Nephron progenitor cell (in vitro differentiated cells): Measurements from ENCODE around the gene STX7.

Experiments used
- DNase-seq: peaks from one replicate; pipeline ENCODE4 v3.0.0; 2021
- H3K27ac Mint-ChIP-seq: 2 replicates; pipeline ENCODE4 v1.8.0; 2021; ENCODE audit warnings: mild to moderate bottlenecking, moderate library complexity, mixed read lengths
- H3K27me3 Mint-ChIP-seq: 2 replicates; pipeline ENCODE4 v1.8.0; 2021; ENCODE audit warnings: mild to moderate bottlenecking, low read depth, mixed read lengths; ENCODE audit not compliant: poor library complexity
- H3K36me3 Mint-ChIP-seq: 2 replicates; pipeline ENCODE4 v1.8.0; 2021; ENCODE audit warnings: low read depth, mixed read lengths
- H3K4me1 Mint-ChIP-seq: 2 replicates; pipeline ENCODE4 v1.8.0; 2021; ENCODE audit warnings: mixed read lengths
- H3K4me3 Mint-ChIP-seq: 2 replicates; pipeline ENCODE4 v1.8.0; 2021; ENCODE audit warnings: mild to moderate bottlenecking, moderate library complexity, mixed read lengths
- H3K9me3 Mint-ChIP-seq: 2 replicates; pipeline ENCODE4 v1.8.0; 2021; ENCODE audit warnings: mild to moderate bottlenecking, moderate library complexity, mixed read lengths
- TF ChIP-seq, protein P1 (sequence below): fragments of 200-600 bp; sonication (generic); IDR thresholded peaks from 2 replicates; pipeline ENCODE4 v1.5.0; 2021; ENCODE audit warnings: antibody characterized with exemption

The STX7 gene

GRCh38 chr6:132484680-132485018, 28.3 kb downstream of the STX7 start:
- Mint-ChIP-seq H3K9me3 (no peaks in the 10 kb centered on the region), H3K27me3 (peaks cover 4% of the 10 kb centered on the region), H3K36me3 (peaks cover 22% of the 10 kb centered on the region), H3K4me1 (peaks cover 11% of the 10 kb centered on the region), H3K27ac (no peak overlapping the region), H3K4me3 (no peak overlapping the region)
- no peak for DNase-seq
- TF ChIP-seq, protein P1, sequence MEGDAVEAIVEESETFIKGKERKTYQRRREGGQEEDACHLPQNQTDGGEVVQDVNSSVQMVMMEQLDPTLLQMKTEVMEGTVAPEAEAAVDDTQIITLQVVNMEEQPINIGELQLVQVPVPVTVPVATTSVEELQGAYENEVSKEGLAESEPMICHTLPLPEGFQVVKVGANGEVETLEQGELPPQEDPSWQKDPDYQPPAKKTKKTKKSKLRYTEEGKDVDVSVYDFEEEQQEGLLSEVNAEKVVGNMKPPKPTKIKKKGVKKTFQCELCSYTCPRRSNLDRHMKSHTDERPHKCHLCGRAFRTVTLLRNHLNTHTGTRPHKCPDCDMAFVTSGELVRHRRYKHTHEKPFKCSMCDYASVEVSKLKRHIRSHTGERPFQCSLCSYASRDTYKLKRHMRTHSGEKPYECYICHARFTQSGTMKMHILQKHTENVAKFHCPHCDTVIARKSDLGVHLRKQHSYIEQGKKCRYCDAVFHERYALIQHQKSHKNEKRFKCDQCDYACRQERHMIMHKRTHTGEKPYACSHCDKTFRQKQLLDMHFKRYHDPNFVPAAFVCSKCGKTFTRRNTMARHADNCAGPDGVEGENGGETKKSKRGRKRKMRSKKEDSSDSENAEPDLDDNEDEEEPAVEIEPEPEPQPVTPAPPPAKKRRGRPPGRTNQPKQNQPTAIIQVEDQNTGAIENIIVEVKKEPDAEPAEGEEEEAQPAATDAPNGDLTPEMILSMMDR: no peak

DNA sequence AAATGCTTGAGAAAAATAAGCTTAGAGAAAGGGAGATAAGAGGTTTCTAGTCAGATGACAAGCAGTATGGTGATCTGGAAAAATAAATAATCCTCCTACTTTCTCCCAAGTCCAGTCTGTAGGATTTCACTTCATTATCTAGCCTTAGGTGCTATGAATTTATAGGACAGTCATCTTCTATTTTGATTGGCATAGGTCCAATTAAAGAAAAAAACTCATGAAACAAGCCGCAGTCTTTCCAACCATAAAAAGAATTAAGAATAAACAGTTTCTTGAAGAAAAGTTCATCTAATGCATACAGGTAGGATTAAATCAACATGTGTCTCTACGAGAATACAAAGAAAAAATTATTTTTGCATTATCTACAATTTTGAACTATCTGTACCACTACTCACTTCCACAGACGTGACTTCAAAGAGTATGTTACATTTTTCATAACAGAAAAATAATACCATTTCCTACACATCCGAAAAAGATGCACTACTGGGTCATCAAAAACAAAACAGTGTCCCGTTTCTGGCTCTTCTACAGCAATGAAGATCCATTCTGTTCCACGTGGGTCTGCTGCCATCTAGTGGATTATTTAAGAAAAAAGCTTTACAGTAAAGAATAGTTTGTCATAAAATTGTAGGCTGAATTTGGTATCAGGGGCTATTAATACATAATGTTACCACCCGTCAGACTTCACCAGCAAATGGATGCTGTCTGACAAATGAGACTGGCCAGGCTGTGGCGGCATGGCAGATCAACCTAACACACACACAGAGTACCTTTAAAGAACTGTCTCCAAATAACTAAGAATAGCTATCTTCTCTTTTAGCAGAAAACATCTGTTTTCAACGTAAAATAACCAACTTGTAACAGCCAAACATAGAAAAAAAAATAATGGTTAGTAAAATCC, 28.9 kb downstream of the STX7 start:
- H3K27ac Mint-ChIP-seq: no peak overlapping the region
- no peaks in the 10 kb centered on the region for H3K9me3 Mint-ChIP-seq
- peaks cover 11% of the 10 kb centered on the region for H3K4me1 Mint-ChIP-seq
- peak; percentile 50 for DNase-seq
- H3K27me3 Mint-ChIP-seq: peaks cover 4% of the 10 kb centered on the region
- peaks cover 18% of the 10 kb centered on the region for H3K36me3 Mint-ChIP-seq
- H3K4me3 Mint-ChIP-seq: no peak overlapping the region
- TF ChIP-seq, protein P1: peak; percentile 76

- Mint-ChIP-seq H3K27ac (no peak overlapping the region), H3K36me3 (peaks cover 10% of the 10 kb centered on the region), H3K4me3 (no peak overlapping the region), H3K4me1 (peaks cover 15% of the 10 kb centered on the region), H3K27me3 (peaks cover 4% of the 10 kb centered on the region), H3K9me3 (no peaks in the 10 kb centered on the region)
- no peak for DNase-seq
- TF ChIP-seq, protein P1: no peak
Measured at GRCh38 chr6:132482581-132482980, 30.3 kb downstream of the STX7 start.

GRCh38 chr6:132481189-132481588, 31.7 kb downstream of the STX7 start:
- peaks cover under 1% of the 10 kb centered on the region for H3K36me3 Mint-ChIP-seq
- H3K9me3 Mint-ChIP-seq: no peaks in the 10 kb centered on the region
- TF ChIP-seq, protein P1: no peak
- no peak overlapping the region for H3K27ac Mint-ChIP-seq
- H3K27me3 Mint-ChIP-seq: no peaks in the 10 kb centered on the region
- H3K4me1 Mint-ChIP-seq: peaks cover 15% of the 10 kb centered on the region
- no peak overlapping the region for H3K4me3 Mint-ChIP-seq
- no peak for DNase-seq

- Mint-ChIP-seq H3K27ac (no peak overlapping the region), H3K4me3 (no peak overlapping the region), H3K9me3 (no peaks in the 10 kb centered on the region), H3K4me1 (peaks cover 15% of the 10 kb centered on the region), H3K36me3 (no peaks in the 10 kb centered on the region), H3K27me3 (no peaks in the 10 kb centered on the region)
- TF ChIP-seq, protein P1: no peak
- no peak for DNase-seq
Measured at GRCh38 chr6:132479131-132479530, 33.8 kb downstream of the STX7 start.

GRCh38 chr6:132478674-132479073, 34.2 kb downstream of the STX7 start:
- Mint-ChIP-seq H3K36me3 (no peaks in the 10 kb centered on the region), H3K9me3 (no peaks in the 10 kb centered on the region), H3K4me1 (peaks cover 15% of the 10 kb centered on the region), H3K27ac (no peak overlapping the region), H3K4me3 (no peak overlapping the region), H3K27me3 (no peaks in the 10 kb centered on the region)
- DNase-seq: no peak
- TF ChIP-seq, protein P1: no peak
